HEK293T (cell line): ENCODE data around the gene ARHGEF25.
"Not testable (repeated sequence)": the region's sequence is repeated elsewhere in the genome, so short reads cannot be mapped to it uniquely, and the experiment has no call there.

Experiments used
- CTCF ChIA-PET: fragments of 350-600 bp; formaldehyde crosslinking; extraction: SDS; loops from one replicate; lab custom pipeline; 2021; ENCODE audit warnings: antibody characterized with exemption, inconsistent platforms; lab: Yijun Ruan, JAX
- POLR2A ChIA-PET: fragments of 350-600 bp; formaldehyde crosslinking; extraction: SDS; loops from one replicate; lab custom pipeline; 2020; ENCODE audit warnings: antibody characterized with exemption, inconsistent platforms; lab: Yijun Ruan, JAX
- DNase-seq: peaks from one replicate; pipeline ENCODE4 v3.0.0; 2012; ENCODE audit warnings: mixed read lengths; ENCODE audit errors: extremely low spot score
- ARNT ChIP-seq: fragments of 450-650 bp; IDR thresholded peaks from 2 replicates; pipeline ENCODE4 v1.6.1; 2017; ENCODE audit warnings: mild to moderate bottlenecking
- BHLHE40 ChIP-seq: fragments of 450-650 bp; IDR thresholded peaks from 2 replicates; pipeline ENCODE4 v1.6.1; 2016; ENCODE audit warnings: mild to moderate bottlenecking, moderate library complexity, borderline replicate concordance
- CTBP1 ChIP-seq: fragments of 450-650 bp; IDR thresholded peaks from 2 replicates; pipeline ENCODE4 v1.6.1; 2016; ENCODE audit warnings: borderline replicate concordance
- ELF4 ChIP-seq: fragments of 450-650 bp; IDR thresholded peaks from 2 replicates; pipeline ENCODE4 v1.6.1; 2017; ENCODE audit warnings: antibody characterized with exemption
- FOXA1 ChIP-seq: fragments of 450-650 bp; IDR thresholded peaks from 2 replicates; pipeline ENCODE4 v1.6.1; 2016; ENCODE audit warnings: mild to moderate bottlenecking
- FOXK2 ChIP-seq: fragments of 450-650 bp; IDR thresholded peaks from 2 replicates; pipeline ENCODE4 v1.6.1; 2016; ENCODE audit warnings: mild to moderate bottlenecking
- FOXM1 ChIP-seq: fragments of 450-650 bp; IDR thresholded peaks from 2 replicates; pipeline ENCODE4 v1.6.1; 2017; ENCODE audit warnings: mild to moderate bottlenecking, borderline replicate concordance
- HDGF ChIP-seq: fragments of 450-650 bp; IDR thresholded peaks from 2 replicates; pipeline ENCODE4 v1.6.1; 2017; ENCODE audit warnings: antibody characterized with exemption, borderline replicate concordance
- L3MBTL2 ChIP-seq: fragments of 450-650 bp; conservative IDR thresholded peaks from 2 replicates; pipeline ENCODE4 v1.6.1; 2016; ENCODE audit warnings: mild to moderate bottlenecking
- LEF1 ChIP-seq: fragments of 450-650 bp; IDR thresholded peaks from 2 replicates; pipeline ENCODE4 v1.6.1; 2017; ENCODE audit warnings: mild to moderate bottlenecking, borderline replicate concordance
- NFRKB ChIP-seq: fragments of 450-650 bp; IDR thresholded peaks from 2 replicates; pipeline ENCODE4 v1.6.1; 2016; ENCODE audit warnings: mild to moderate bottlenecking, moderate library complexity
- SP1 ChIP-seq: fragments of 450-650 bp; IDR thresholded peaks from 2 replicates; pipeline ENCODE4 v1.6.1; 2017
- SUZ12 ChIP-seq: fragments of 450-650 bp; IDR thresholded peaks from 2 replicates; pipeline ENCODE4 v1.6.1; 2016; ENCODE audit warnings: mild to moderate bottlenecking
- TARDBP ChIP-seq: fragments of 450-650 bp; IDR thresholded peaks from 2 replicates; pipeline ENCODE4 v1.6.1; 2016
- ZNF384 ChIP-seq: fragments of 450-650 bp; IDR thresholded peaks from 2 replicates; pipeline ENCODE4 v1.6.1; 2016
- TF ChIP-seq, protein P1 (sequence below): fragments of 450-650 bp; IDR thresholded peaks from 2 replicates; pipeline ENCODE4 v1.6.1; 2016

ARHGEF25 gene

DNA sequence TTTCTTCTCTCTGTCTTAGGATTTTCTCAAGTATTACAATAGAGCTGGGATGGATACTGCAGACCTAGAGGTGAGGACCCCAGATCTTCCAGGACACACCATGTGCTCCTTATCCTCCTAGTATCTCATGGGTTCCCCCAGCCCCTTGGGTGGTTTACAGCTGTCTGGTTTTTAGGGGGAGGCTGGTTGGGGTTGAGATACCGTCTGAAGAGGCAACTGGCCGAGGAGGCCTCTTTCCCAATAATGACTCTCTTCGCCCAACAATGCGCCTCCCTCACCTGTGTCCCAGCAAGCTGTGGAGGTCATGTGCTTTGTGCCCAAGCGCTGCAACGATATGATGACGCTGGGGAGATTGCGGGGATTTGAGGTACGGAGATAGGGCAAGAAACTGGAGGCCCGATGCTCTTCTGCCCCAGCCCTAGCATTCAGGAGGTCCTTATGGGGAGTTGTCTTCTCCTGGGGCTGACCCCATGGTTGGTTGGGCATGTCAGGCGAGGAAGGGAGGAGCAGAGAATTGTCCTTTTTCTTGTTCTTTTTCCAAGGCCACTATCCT is 3.8 kb downstream of the ARHGEF25 start:
- ChIA-PET CTCF (interaction anchor here (3.0 kb wide), 1 partner anchor 31 kb away, joined by 20 read pairs; no protein-coding TSS in a partner anchor), POLR2A (interaction anchor here (4.7 kb wide), 1 partner anchor 23 kb away, joined by 41 read pairs; the partner anchor contains the start of gene PIP4K2C)
- TF ChIP-seq NFRKB (no peak), LEF1 (no peak)
- no peak for DNase-seq

DNA sequence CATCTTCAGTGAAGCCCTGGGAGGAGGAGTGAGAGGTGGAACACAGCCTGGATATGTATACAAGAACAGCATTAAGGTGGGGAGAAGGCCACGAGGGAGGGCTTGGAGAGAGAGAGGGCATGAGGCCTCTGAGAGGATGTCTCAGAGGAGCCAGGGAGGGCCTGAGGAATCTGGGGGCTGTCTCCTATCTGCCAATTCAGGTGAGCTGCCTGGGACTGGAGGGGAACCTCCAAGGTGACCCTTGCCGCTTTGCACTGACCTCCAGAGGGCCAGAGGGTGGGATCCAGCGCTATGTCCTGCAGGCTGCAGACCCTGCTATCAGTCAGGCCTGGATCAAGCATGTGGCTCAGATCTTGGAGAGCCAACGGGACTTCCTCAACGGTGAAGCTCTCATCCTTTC is 4.4 kb downstream of the ARHGEF25 start:
- ChIA-PET POLR2A (no interaction called here), CTCF (interaction anchor here (0.6 to 1.9 kb wide), 2 partner anchors 17 to 32 kb away, joined by 3 to 9 read pairs; partner anchors contain the start of gene B4GALNT1)
- TF ChIP-seq L3MBTL2 (no peak), ZNF384 (no peak), ARNT (no peak), ELF4 (no peak), FOXM1 (no peak), FOXA1 (no peak), TARDBP (no peak), BHLHE40 (no peak), LEF1 (no peak), NFRKB (no peak), HDGF (no peak), SP1 (no peak), FOXK2 (no peak), SUZ12 (no peak), CTBP1 (no peak)
- TF ChIP-seq, protein P1, sequence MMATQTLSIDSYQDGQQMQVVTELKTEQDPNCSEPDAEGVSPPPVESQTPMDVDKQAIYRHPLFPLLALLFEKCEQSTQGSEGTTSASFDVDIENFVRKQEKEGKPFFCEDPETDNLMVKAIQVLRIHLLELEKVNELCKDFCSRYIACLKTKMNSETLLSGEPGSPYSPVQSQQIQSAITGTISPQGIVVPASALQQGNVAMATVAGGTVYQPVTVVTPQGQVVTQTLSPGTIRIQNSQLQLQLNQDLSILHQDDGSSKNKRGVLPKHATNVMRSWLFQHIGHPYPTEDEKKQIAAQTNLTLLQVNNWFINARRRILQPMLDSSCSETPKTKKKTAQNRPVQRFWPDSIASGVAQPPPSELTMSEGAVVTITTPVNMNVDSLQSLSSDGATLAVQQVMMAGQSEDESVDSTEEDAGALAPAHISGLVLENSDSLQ: no peak
- no peak for DNase-seq

DNA sequence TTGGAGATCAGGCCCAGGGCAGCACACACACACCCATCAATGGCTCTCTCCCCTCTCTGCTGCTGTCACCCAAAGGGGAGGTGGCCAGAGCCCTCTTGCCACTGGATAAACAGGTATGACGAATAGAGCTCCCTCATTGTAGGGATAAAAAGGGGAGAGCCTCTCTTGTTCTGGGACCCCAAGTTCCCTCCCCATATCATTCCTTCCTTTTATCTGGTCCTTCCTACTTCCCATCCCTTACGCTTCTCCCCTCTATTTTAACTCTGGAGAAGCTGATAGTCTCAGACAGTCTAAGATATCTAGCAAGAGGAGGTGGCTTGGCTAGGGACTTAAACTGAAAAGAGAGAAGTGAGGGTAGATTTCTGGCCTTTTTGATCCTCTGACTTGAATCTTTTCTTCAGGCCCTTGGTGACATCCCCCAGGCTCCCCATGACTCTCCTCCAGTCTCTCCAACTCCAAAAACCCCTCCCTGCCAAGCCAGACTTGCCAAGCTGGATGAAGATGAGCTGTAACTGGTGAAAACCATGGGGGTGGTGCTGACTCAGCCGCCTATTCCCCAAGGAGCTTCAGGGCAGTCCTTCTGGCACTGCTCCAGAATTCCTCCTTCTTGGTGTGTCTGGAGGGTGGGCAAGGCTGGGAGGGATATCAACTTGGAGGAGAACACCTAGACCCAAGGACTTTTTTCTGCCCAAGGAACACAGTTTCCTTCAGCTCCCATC is 5.3 kb downstream of the ARHGEF25 start:
- TF ChIP-seq ELF4 (no peak), ARNT (no peak), LEF1 (no peak), FOXM1 (no peak), CTBP1 (no peak), ZNF384 (no peak), TARDBP (no peak), L3MBTL2 (no peak), FOXK2 (no peak), BHLHE40 (no peak), HDGF (no peak), SUZ12 (no peak), NFRKB (no peak), SP1 (no peak), FOXA1 (no peak)
- TF ChIP-seq, protein P1: no peak
- POLR2A ChIA-PET: interaction anchor here (1.0 kb wide), 1 partner anchor 26 kb away, joined by 4 read pairs; the partner anchor contains the start of gene PIP4K2C
- no peak for DNase-seq
- CTCF ChIA-PET: interaction anchor here (0.6 to 1.9 kb wide), 2 partner anchors 16 to 33 kb away, joined by 3 to 9 read pairs; partner anchors contain the start of gene B4GALNT1

DNA sequence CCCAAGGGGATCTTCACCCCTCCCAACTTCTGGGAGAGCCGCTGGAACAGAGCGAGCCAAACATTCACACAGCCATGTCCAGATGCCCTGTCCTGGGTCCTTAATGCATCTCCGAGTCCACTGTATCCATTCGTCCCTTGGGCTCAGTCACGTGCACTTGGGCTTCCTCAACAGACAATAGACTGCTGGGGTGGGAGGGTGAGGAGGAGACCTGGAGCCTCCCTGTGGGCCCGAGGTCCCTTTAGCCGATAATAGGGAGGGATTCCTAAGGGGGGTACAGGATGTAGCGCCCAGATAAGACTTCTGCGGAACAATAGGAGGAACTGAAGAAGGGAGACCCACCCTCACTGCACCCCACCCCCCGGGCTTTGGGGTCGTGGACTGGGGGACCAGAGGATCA is 6.7 kb downstream of the ARHGEF25 start:
- no peak for DNase-seq
- TF ChIP-seq SP1 (no peak), FOXM1 (no peak), ARNT (no peak), ZNF384 (no peak), CTBP1 (no peak), FOXA1 (no peak), BHLHE40 (no peak), SUZ12 (no peak), L3MBTL2 (no peak), FOXK2 (no peak), ELF4 (no peak), LEF1 (no peak), TARDBP (no peak), HDGF (no peak), NFRKB (no peak)
- TF ChIP-seq, protein P1: no peak
- ChIA-PET CTCF (interaction anchor here (0.6 kb wide), 1 partner anchor 116 kb away, joined by 3 read pairs; no protein-coding TSS in a partner anchor), POLR2A (no interaction called here)

DNA sequence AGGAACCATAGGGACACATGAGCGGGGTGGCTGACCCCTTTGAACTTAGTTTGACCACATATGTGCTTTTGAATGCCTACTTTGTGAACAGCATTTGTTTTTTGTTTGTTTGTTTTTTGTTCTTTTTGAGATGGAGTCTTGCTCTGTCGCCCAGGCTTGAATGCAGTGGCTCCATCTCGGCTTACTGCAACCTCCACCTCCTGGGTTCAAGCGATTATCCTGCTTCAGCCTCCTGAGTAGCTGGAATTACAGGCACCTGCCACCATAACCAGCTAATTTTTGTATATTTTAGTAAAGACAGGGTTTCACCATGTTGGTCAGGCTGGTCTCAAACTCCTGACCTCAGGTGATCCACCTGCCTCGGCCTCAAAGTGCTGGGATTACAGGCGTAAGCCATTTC is 7.2 kb downstream of the ARHGEF25 start:
- DNase-seq, CTCF ChIA-PET, POLR2A ChIA-PET: not testable (repeated sequence)

DNA sequence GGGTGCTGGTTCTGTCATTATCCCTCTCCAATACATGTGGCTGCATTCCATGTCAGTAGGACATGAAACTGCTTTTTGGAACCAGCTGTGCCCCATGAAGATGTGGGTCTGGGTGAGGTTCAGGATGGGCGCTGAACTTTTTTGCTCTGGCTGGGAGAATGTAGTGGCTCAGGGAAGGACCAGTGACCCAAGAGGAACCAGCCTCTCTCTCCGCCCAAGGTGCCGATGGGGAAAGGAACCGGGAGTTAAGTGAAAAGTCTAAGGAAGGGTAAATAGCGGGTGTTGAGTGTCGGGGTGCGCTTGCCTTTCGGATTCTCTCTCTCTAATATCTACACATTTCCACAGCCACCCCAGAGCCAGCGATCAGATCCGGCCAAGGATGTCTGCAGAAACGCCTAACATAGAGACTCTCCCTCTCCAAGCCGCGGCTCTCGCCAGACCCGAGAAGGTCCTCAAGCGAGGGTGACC is 7.8 kb downstream of the ARHGEF25 start:
- CTCF ChIA-PET: interaction anchor here (2.6 kb wide), 1 partner anchor 35 kb away, joined by 22 read pairs; no protein-coding TSS in a partner anchor
- DNase-seq: no peak
- no peak for TF ChIP-seq SP1
- TF ChIP-seq SUZ12: no peak
- TF ChIP-seq HDGF: no peak
- no peak for TF ChIP-seq LEF1
- TF ChIP-seq ELF4: no peak
- no peak for TF ChIP-seq NFRKB
- no peak for TF ChIP-seq TARDBP
- POLR2A ChIA-PET: interaction anchor here (2.2 kb wide), 1 partner anchor 8 kb away, joined by 7 read pairs; the partner anchor contains the start of gene ARHGEF25
